B cell (primary cell): ENCODE measurements around the gene SLC2A6. TPM values are rescaled to one million over a fixed set of nuclear protein-coding genes. Genes with fewer than 3 reads are reported as not detected.

Source experiments
- ATAC-seq: fragments of 200-7000 bp; cut with Tn5 transposase; one replicate; pipeline ENCODE4 v1.10.0; 2021; ENCODE audit warnings: low read depth, mild to moderate bottlenecking, moderate number of reproducible peaks, moderate library complexity
- CTCF ChIA-PET: fragments of 350-600 bp; sonication (Branson Sonifier 250); formaldehyde crosslinking; loops from one replicate; lab custom pipeline; 2021; ENCODE audit warnings: antibody characterized with exemption, inconsistent platforms; lab: Charles Lee
- POLR2A ChIA-PET: fragments of 350-600 bp; sonication (Branson Sonifier 250); formaldehyde crosslinking; loops from one replicate; lab custom pipeline; 2021; ENCODE audit warnings: antibody characterized with exemption; lab: Charles Lee
- DNase-seq: peaks from one replicate; pipeline ENCODE4 v3.0.0; 2013
- H2AFZ ChIP-seq: 2 replicates; pipeline ENCODE4 v1.6.1; 2012; ENCODE audit warnings: mild to moderate bottlenecking, low read depth, low read length; ENCODE audit not compliant: insufficient read depth, poor library complexity, severe bottlenecking
- H3K27ac ChIP-seq, 2 donors: 1 replicate in 1 of 2; 2 replicates in 1 of 2; pipeline ENCODE4 v1.5.1; 2012 to 2013; ENCODE audit warnings: low read length in 2 of 2, mild to moderate bottlenecking in 2 of 2, moderate library complexity in 1 of 2
- H3K27me3 ChIP-seq, 4 experiments: fragments of 200-600 bp in 1 of 4; sonication (generic) in 1 of 4; replicated peaks in 1 of 4; 1 replicate in 2 of 4; 2 replicates in 2 of 4; pipeline versions ENCODE4 v1.6.1 to v1.7.0; 2013 to 2016; ENCODE audit warnings: low read length in 3 of 4, mild to moderate bottlenecking in 2 of 4, mixed read lengths in 1 of 4, moderate library complexity in 1 of 4; ENCODE audit not compliant: insufficient read depth in 4 of 4, control insufficient read depth in 3 of 4; ENCODE audit errors: control extremely low read depth in 1 of 4
- H3K36me3 ChIP-seq, 2 experiments: replicated peaks in 1 of 2; 1 replicate in 1 of 2; 2 replicates in 1 of 2; pipeline versions ENCODE4 v1.6.1 to v1.7.1; 2013; ENCODE audit warnings: low read length in 1 of 2; ENCODE audit not compliant: insufficient read depth in 2 of 2, control insufficient read depth in 1 of 2; ENCODE audit errors: control extremely low read depth in 1 of 2, extremely low read depth in 1 of 2
- H3K4me1 ChIP-seq, 2 donors: fragments of 200-600 bp in 1 of 2; sonication (generic) in 1 of 2; 1 replicate in 1 of 2; 2 replicates in 1 of 2; pipeline versions ENCODE4 v1.5.1 to v1.6.1; 2013 to 2017; ENCODE audit warnings: low read length in 2 of 2; ENCODE audit not compliant: control insufficient read depth in 2 of 2, insufficient read depth in 2 of 2
- H3K4me2 ChIP-seq: replicated peaks from 2 replicates; pipeline ENCODE3; 2012; ENCODE audit warnings: mild to moderate bottlenecking, low read depth, low read length; ENCODE audit not compliant: poor library complexity, severe bottlenecking
- H3K4me3 ChIP-seq, 5 experiments: fragments of 200-600 bp in 1 of 5; sonication (generic) in 1 of 5; 1 replicate in 3 of 5; 2 replicates in 2 of 5; pipeline versions ENCODE4 v1.5.1 to v1.7.0; 2011 to 2016; ENCODE audit warnings: low read length in 4 of 5, mild to moderate bottlenecking in 4 of 5, low read depth in 2 of 5, control low read depth in 1 of 5, moderate library complexity in 1 of 5; ENCODE audit not compliant: insufficient read depth in 1 of 5; ENCODE audit errors: control extremely low read depth in 1 of 5, extremely low read depth in 1 of 5
- H3K79me2 ChIP-seq: fragments of 200-600 bp; sonication (generic); one replicate; pipeline ENCODE4 v1.6.0; 2016; ENCODE audit warnings: low read length; ENCODE audit not compliant: control insufficient read depth, insufficient read depth
- H3K9ac ChIP-seq: fragments of 200-600 bp; sonication (generic); 2 replicates; pipeline ENCODE4 v1.6.1; 2017; ENCODE audit warnings: mild to moderate bottlenecking, low read length, moderate library complexity
- H3K9me3 ChIP-seq, 3 donors: one replicate each; pipeline versions ENCODE4 v1.6.1 to v1.7.1; 2013; ENCODE audit warnings: low read length in 2 of 3; ENCODE audit not compliant: control insufficient read depth in 2 of 3, insufficient read depth in 1 of 3; ENCODE audit errors: control extremely low read depth in 1 of 3
- H4K20me1 ChIP-seq: 2 replicates; pipeline ENCODE4 v1.6.0; 2012; ENCODE audit warnings: mild to moderate bottlenecking, low read length; ENCODE audit not compliant: insufficient read depth, control insufficient read depth, poor library complexity, severe bottlenecking
- H3K27ac Mint-ChIP-seq: one replicate; pipeline ENCODE4 v1.8.0; 2021; ENCODE audit warnings: mixed read lengths
- H3K27me3 Mint-ChIP-seq: one replicate; pipeline ENCODE4 v1.8.0; 2021; ENCODE audit warnings: mixed read lengths
- H3K4me1 Mint-ChIP-seq: one replicate; pipeline ENCODE4 v1.8.0; 2021; ENCODE audit warnings: mixed read lengths
- H3K4me3 Mint-ChIP-seq: one replicate; pipeline ENCODE4 v1.8.0; 2021; ENCODE audit warnings: mixed read lengths
- H3K9me3 Mint-ChIP-seq: one replicate; pipeline ENCODE4 v1.8.0; 2022; ENCODE audit warnings: mixed read lengths; ENCODE audit not compliant: insufficient read depth
- EZH2 ChIP-seq: IDR thresholded peaks from 2 replicates; pipeline ENCODE4 v1.6.1; 2012; ENCODE audit warnings: borderline replicate concordance, low read depth, mild to moderate bottlenecking, moderate library complexity, low read length; ENCODE audit not compliant: insufficient read depth, poor library complexity, severe bottlenecking
- WGBS: methylation state at CpG from one replicate; pipeline ENCODE4 v1.1.5; 2013; ENCODE audit warnings: missing lambda C conversion rate; ENCODE audit not compliant: insufficient coverage; 5-methylcytosine and 5-hydroxymethylcytosine counted together
- intact Hi-C: fragments of 100-400 bp; cut with micrococcal nuclease; formaldehyde crosslinking; loops from one replicate; pipeline ENCODE4 v1.10.0; 2022
- polyA minus RNA-seq: library from RNA; depleted of rRNA, polyadenylated mRNA; stranded (reverse); fragments of >200 nt; gene quantifications from 2 replicates; pipeline ENCODE4 v1.2.3, GENCODE V29; 2012
- polyA plus RNA-seq: library from polyadenylated mRNA; depleted of rRNA; stranded (reverse); fragments of >200 nt; gene quantifications from 2 replicates; pipeline ENCODE4 v1.2.3, GENCODE V29; 2012
- total RNA-seq, 2 donors: library from RNA; stranded (reverse); fragments of 120-200 nt in 1 of 2; gene quantifications; 1 replicate in 1 of 2; 2 replicates in 1 of 2; pipeline versions ENCODE4 v1.2.3 to v1.2.4, GENCODE V29; 2013 to 2022
- TF ChIP-seq, protein P1 (sequence below): fragments of 200-600 bp; IDR thresholded peaks from one replicate; pipeline ENCODE4 v1.8.0; 2022; ENCODE audit warnings: antibody characterized with exemption, mild to moderate bottlenecking

Gene SLC2A6, protein sequence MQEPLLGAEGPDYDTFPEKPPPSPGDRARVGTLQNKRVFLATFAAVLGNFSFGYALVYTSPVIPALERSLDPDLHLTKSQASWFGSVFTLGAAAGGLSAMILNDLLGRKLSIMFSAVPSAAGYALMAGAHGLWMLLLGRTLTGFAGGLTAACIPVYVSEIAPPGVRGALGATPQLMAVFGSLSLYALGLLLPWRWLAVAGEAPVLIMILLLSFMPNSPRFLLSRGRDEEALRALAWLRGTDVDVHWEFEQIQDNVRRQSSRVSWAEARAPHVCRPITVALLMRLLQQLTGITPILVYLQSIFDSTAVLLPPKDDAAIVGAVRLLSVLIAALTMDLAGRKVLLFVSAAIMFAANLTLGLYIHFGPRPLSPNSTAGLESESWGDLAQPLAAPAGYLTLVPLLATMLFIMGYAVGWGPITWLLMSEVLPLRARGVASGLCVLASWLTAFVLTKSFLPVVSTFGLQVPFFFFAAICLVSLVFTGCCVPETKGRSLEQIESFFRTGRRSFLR
- 47.0 and 51.8 TPM in 2 replicates for total RNA-seq
- total RNA-seq (2013): 24.0 TPM
- polyA plus RNA-seq: 85.2 and 108 TPM in 2 replicates
- 43.6 and 50.8 TPM in 2 replicates for polyA minus RNA-seq

DNA sequence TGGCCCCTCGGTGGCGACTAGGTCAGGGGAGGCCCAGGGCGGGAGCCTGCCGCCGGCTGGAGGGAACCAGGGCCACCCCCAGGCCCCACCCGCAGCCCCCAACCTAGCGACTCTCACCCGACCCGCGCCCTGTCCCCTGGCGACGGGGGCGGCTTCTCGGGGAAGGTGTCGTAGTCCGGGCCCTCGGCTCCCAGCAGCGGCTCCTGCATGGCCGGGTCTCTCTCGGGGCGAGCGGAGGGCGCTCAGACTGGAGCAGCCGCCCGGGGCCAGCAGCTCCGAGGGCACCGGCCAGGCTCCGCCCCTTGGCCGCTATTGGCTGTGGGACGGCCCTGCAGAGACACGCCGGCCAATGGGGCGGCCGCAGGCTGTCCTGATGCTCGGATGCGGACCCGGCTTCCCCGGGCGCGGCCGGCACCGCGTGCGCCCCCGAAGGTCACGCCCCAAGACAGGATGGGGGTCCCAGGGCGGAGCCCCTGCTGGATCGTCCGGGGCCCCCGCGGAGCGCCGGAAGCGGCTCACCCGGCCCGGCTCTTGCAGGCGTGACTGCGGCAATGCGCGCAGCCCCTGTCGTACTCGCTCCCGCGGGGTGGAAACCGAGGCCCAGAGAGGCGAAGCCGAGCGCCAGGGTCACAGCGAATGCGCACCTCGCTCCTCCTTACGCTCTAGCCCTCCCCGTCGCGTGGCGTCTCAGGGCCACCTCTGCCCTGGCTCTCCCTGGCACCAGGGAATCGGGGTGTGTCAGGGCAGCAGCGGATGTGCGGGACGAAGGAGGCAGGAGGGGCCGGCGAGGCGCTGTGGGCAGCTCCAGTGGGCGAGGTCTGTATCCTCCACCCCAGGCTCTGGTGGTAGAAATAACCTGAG, at the start of gene SLC2A6:
Gene SLC2A6 (minus strand): TSS at position 249 of the 861 bp plus-strand sequence. CDS start 40 bp downstream, at position 209.
- H3K9me3 Mint-ChIP-seq: no peaks in the 10 kb centered on the region
- peaks cover 28 to 53% of the 10 kb centered on the region in 2 donors for H3K4me1 ChIP-seq
- peaks cover 30% of the 10 kb centered on the region for H3K79me2 ChIP-seq
- no peaks in the 10 kb centered on the region for H3K27me3 ChIP-seq
- peak; percentile 87 for DNase-seq
- peaks cover 31% of the 10 kb centered on the region for H3K4me1 Mint-ChIP-seq
- H3K27ac ChIP-seq: peak within 1 kb of the TSS; percentile 71 to 78
- ATAC-seq: peak; percentile 92
- H3K4me2 ChIP-seq: peak within 1 kb of the TSS; percentile 94
- ChIA-PET CTCF (interaction anchor here (0.8 to 2.8 kb wide), 5 partner anchors 18 to 293 kb away, joined by 3 to 14 read pairs (median 6); partner anchors contain the start of genes CACFD1, MED22 and RPL7A), POLR2A (interaction anchor here (0.9 to 2.6 kb wide), 5 partner anchors 19 to 448 kb away, joined by 3 to 28 read pairs (median 3); partner anchors contain the start of genes CACFD1 and GTF3C5)
- H2AFZ ChIP-seq: peak within 1 kb of the TSS; percentile 85
- peak within 1 kb of the TSS; percentile 89 for H3K4me3 Mint-ChIP-seq
- WGBS: under 1% methylated on average over 83 of the region's 84 CpGs
- peak within 1 kb of the TSS; percentile 82 for H3K9ac ChIP-seq
- peak within 1 kb of the TSS; percentile 90 for H3K27ac Mint-ChIP-seq
- H3K9me3 ChIP-seq: no peaks in the 10 kb centered on the region
- peak within 1 kb of the TSS; percentile 22 to 83 (median 79) for H3K4me3 ChIP-seq
- no peak for TF ChIP-seq EZH2
- TF ChIP-seq, protein P1, sequence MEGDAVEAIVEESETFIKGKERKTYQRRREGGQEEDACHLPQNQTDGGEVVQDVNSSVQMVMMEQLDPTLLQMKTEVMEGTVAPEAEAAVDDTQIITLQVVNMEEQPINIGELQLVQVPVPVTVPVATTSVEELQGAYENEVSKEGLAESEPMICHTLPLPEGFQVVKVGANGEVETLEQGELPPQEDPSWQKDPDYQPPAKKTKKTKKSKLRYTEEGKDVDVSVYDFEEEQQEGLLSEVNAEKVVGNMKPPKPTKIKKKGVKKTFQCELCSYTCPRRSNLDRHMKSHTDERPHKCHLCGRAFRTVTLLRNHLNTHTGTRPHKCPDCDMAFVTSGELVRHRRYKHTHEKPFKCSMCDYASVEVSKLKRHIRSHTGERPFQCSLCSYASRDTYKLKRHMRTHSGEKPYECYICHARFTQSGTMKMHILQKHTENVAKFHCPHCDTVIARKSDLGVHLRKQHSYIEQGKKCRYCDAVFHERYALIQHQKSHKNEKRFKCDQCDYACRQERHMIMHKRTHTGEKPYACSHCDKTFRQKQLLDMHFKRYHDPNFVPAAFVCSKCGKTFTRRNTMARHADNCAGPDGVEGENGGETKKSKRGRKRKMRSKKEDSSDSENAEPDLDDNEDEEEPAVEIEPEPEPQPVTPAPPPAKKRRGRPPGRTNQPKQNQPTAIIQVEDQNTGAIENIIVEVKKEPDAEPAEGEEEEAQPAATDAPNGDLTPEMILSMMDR: no peak
- H4K20me1 ChIP-seq: peaks cover 38% of the 10 kb centered on the region
- H3K27me3 Mint-ChIP-seq: peaks cover 3% of the 10 kb centered on the region
- H3K36me3 ChIP-seq: peaks cover 0 to 34% of the 10 kb centered on the region in 2 experiments
- intact Hi-C loops: loop anchor here (1.0 to 10.0 kb wide), 5 partner anchors 20 to 364 kb away; partner anchors contain the start of genes CACFD1, MED22 and RPL7A
